GM12878 (cell line): ENCODE results near the gene PIGB. TPM values are rescaled to one million over a fixed set of nuclear protein-coding genes. Genes with fewer than 3 reads are reported as not detected.

Experiments used
- ATAC-seq: fragments of 200-7000 bp; cut with Tn5 transposase; 3 replicates; pipeline ENCODE4 v1.9.1; 2020; ENCODE audit warnings: mild to moderate bottlenecking, moderate library complexity
- BruUV-seq: library from RNA; stranded (reverse); fragments of 400-500 nt; replicated peaks from 2 replicates; lab custom pipeline; 2021; lab: Mats Ljungman, UMichigan
- CTCF ChIA-PET: fragments of 300-600 bp; sonication (Branson Sonifier 250); formaldehyde crosslinking; extraction: SDS; loops from one replicate; lab custom pipeline; 2021; ENCODE audit warnings: inconsistent platforms; lab: Yijun Ruan, JAX
- POLR2A ChIA-PET: fragments of 350-600 bp; formaldehyde crosslinking; extraction: SDS; loops from one replicate; lab custom pipeline; 2021; ENCODE audit warnings: inconsistent platforms; lab: Charles Lee
- RAD21 ChIA-PET: fragments of 300-600 bp; sonication (Branson Sonifier 250); formaldehyde crosslinking; loops from one replicate; lab custom pipeline; 2023; ENCODE audit warnings: antibody characterized with exemption; ENCODE audit not compliant: unreplicated experiment; lab: Charles Lee
- SMC1A ChIA-PET: fragments of 300-600 bp; sonication (Branson Sonifier 250); formaldehyde crosslinking; loops from one replicate; lab custom pipeline; 2023; ENCODE audit not compliant: unreplicated experiment, uncharacterized antibody; lab: Charles Lee
- DNase-seq: peaks from one replicate; pipeline ENCODE4 v3.0.0-alpha.2; 2011; ENCODE audit warnings: low read depth, low spot score
- FAIRE-seq: peaks from 3 replicates; lab custom pipeline; 2011; peaks lifted over from hg19 to GRCh38; lab: Jason Lieb, UNC
- H2AFZ ChIP-seq: 2 replicates; pipeline ENCODE4 v1.6.0; 2011; ENCODE audit warnings: low read depth, low read length, control low read depth; ENCODE audit not compliant: control insufficient read depth
- H3K27ac ChIP-seq: 2 replicates; pipeline ENCODE4 v1.5.1; 2011; ENCODE audit warnings: control low read depth; ENCODE audit not compliant: control insufficient read depth, insufficient read depth
- H3K27me3 ChIP-seq, 2 experiments: replicated peaks in 1 of 2; 2 replicates each; pipeline versions ENCODE4 v1.6.0 to v1.6.1; 2011; ENCODE audit warnings: low read length in 1 of 2; ENCODE audit not compliant: control insufficient read depth in 2 of 2, insufficient read depth in 2 of 2
- H3K36me3 ChIP-seq, 2 experiments: 2 replicates each; pipeline ENCODE4 v1.5.1; 2011; ENCODE audit warnings: low read length in 1 of 2; ENCODE audit not compliant: control insufficient read depth in 2 of 2, insufficient read depth in 2 of 2
- H3K4me1 ChIP-seq: 2 replicates; pipeline ENCODE4 v1.6.1; 2011; ENCODE audit warnings: mild to moderate bottlenecking, low read length, moderate library complexity, mixed read lengths; ENCODE audit not compliant: control insufficient read depth, insufficient read depth
- H3K4me2 ChIP-seq: 2 replicates; pipeline ENCODE4 v1.6.0; 2011; ENCODE audit warnings: control low read depth; ENCODE audit not compliant: control insufficient read depth, insufficient read depth
- H3K4me3 ChIP-seq: fragments of 200-600 bp; sonication (generic); 2 replicates; pipeline ENCODE4 v1.5.1; 2016
- H3K79me2 ChIP-seq: 2 replicates; pipeline ENCODE4 v1.6.0; 2011; ENCODE audit warnings: low read length; ENCODE audit not compliant: control insufficient read depth, insufficient read depth
- H3K9ac ChIP-seq: 2 replicates; pipeline ENCODE4 v1.8.0; 2011; ENCODE audit warnings: low read length, control low read depth, mixed read lengths; ENCODE audit not compliant: control insufficient read depth, insufficient read depth
- H3K9me3 ChIP-seq: replicated peaks from 3 replicates; pipeline ENCODE4 v1.5.1; 2011; ENCODE audit warnings: mild to moderate bottlenecking, low read length; ENCODE audit not compliant: control insufficient read depth, insufficient read depth
- H4K20me1 ChIP-seq: 2 replicates; pipeline ENCODE4 v1.6.0; 2011; ENCODE audit not compliant: control insufficient read depth, insufficient read depth
- BHLHE40 ChIP-seq, 2 experiments: fragments of 450-650 bp in 1 of 2; IDR thresholded peaks; 2 replicates each; pipeline ENCODE4 v1.6.1; 2011 to 2017; ENCODE audit warnings: low read depth in 2 of 2, borderline replicate concordance in 1 of 2, improper control_type of control experiment in 1 of 2, low read length in 1 of 2, mild to moderate bottlenecking in 1 of 2
- CBFB ChIP-seq: IDR thresholded peaks from 2 replicates; pipeline ENCODE4 v1.6.1; 2016; ENCODE audit warnings: antibody characterized with exemption, low read depth
- CHD1 ChIP-seq: IDR thresholded peaks from 2 replicates; pipeline ENCODE4 v1.6.1; 2012; ENCODE audit warnings: low read depth, low read length, improper control_type of control experiment
- CREB1 ChIP-seq: IDR thresholded peaks from 2 replicates; pipeline ENCODE4 v1.6.1; 2012; ENCODE audit warnings: low read depth, mild to moderate bottlenecking, inconsistent platforms
- CREM ChIP-seq: IDR thresholded peaks from 2 replicates; pipeline ENCODE4 v1.6.1; 2014; ENCODE audit warnings: antibody characterized with exemption, low read depth
- DPF2 ChIP-seq: fragments of 450-650 bp; IDR thresholded peaks from 2 replicates; pipeline ENCODE4 v1.6.1; 2017; ENCODE audit warnings: mild to moderate bottlenecking
- EGR1 ChIP-seq, 2 experiments: IDR thresholded peaks; 1 replicate in 1 of 2; 2 replicates in 1 of 2; pipeline ENCODE4 v1.6.1; 2011 to 2012; ENCODE audit warnings: low read depth in 2 of 2, low read length in 2 of 2, borderline replicate concordance in 1 of 2, mild to moderate bottlenecking in 1 of 2, moderate library complexity in 1 of 2
- FOXK2 ChIP-seq: fragments of 450-650 bp; IDR thresholded peaks from 2 replicates; pipeline ENCODE4 v1.6.1; 2017; ENCODE audit warnings: mild to moderate bottlenecking, moderate library complexity
- HDAC2 ChIP-seq: fragments of 200-600 bp; sonication (generic); IDR thresholded peaks from 2 replicates; pipeline ENCODE4 v1.6.1; 2017
- IKZF2 ChIP-seq, 2 experiments: fragments of 450-650 bp; IDR thresholded peaks; 2 replicates each; pipeline ENCODE4 v1.6.1; 2017; ENCODE audit warnings: mild to moderate bottlenecking in 2 of 2, moderate library complexity in 2 of 2
- JUND ChIP-seq: IDR thresholded peaks from 2 replicates; pipeline ENCODE4 v1.6.1; 2012; ENCODE audit warnings: low read depth, mild to moderate bottlenecking, low read length, improper control_type of control experiment, moderate library complexity
- MEF2A ChIP-seq: IDR thresholded peaks from 2 replicates; pipeline ENCODE4 v1.6.1; 2011; ENCODE audit warnings: low read depth, mild to moderate bottlenecking, low read length, moderate library complexity; ENCODE audit not compliant: insufficient read depth
- MTA3 ChIP-seq: IDR thresholded peaks from 2 replicates; pipeline ENCODE4 v1.6.1; 2012; ENCODE audit warnings: low read length, inconsistent platforms, borderline replicate concordance
- MYC ChIP-seq: IDR thresholded peaks from 2 replicates; pipeline ENCODE4 v1.6.1; 2011; ENCODE audit warnings: mild to moderate bottlenecking, low read length, moderate library complexity, inconsistent platforms; ENCODE audit not compliant: insufficient read depth, insufficient replicate concordance, insufficient read length, severe bottlenecking
- NFYA ChIP-seq: IDR thresholded peaks from 2 replicates; pipeline ENCODE4 v1.6.1; 2011; ENCODE audit warnings: low read depth, mild to moderate bottlenecking, low read length, improper control_type of control experiment, borderline replicate concordance
- PAX5 ChIP-seq: IDR thresholded peaks from 2 replicates; pipeline ENCODE4 v1.6.1; 2011; ENCODE audit warnings: low read depth, low read length, borderline replicate concordance
- POLR2AphosphoS5 ChIP-seq: IDR thresholded peaks from 2 replicates; pipeline ENCODE4 v1.6.1; 2011; ENCODE audit warnings: mild to moderate bottlenecking, low read length, inconsistent platforms
- RAD21 ChIP-seq: IDR thresholded peaks from 2 replicates; pipeline ENCODE4 v1.6.1; 2011; ENCODE audit warnings: mild to moderate bottlenecking, low read depth, low read length, moderate library complexity; ENCODE audit not compliant: insufficient read depth
- ZNF217 ChIP-seq: fragments of 450-650 bp; IDR thresholded peaks from 2 replicates; pipeline ENCODE4 v1.6.1; 2017; ENCODE audit warnings: antibody characterized with exemption, mild to moderate bottlenecking
- WGBS: methylation state at CpG from one replicate; pipeline ENCODE4 v1.1.6; 2016; ENCODE audit warnings: low lambda C conversion rate; ENCODE audit not compliant: insufficient replicate concordance, insufficient coverage; ENCODE audit errors: missing lambda C conversion rate; 5-methylcytosine and 5-hydroxymethylcytosine counted together
- in situ Hi-C: fragments of 300-500 bp; cut with MboI; formaldehyde crosslinking; loops from 9 replicates; pipeline ENCODE4 v1.14.3; 2018; ENCODE audit warnings: mixed read lengths
- intact Hi-C: fragments of 100-400 bp; cut with micrococcal nuclease; formaldehyde crosslinking; loops from one replicate; pipeline ENCODE4 v1.14.2; 2022; ENCODE audit not compliant: unreplicated experiment
- polyA plus RNA-seq, 11 experiments: library from polyadenylated mRNA; depleted of rRNA in 4 of 11; unstranded in 6 of 11; stranded (reverse) in 5 of 11; fragments of >200 nt; fragmentation: Nextera tagmentation in 4 of 11; fragmentation: Illumina TruSeq in 1 of 11; extraction: Ambion mirVana in 4 of 11; extraction: Trizol in 1 of 11; gene quantifications; 1 replicate in 1 of 11; 2 replicates in 10 of 11; pipeline versions ENCODE4 v1.2.1 to v1.2.3, GENCODE V29; 2011 to 2016; ENCODE audit warnings: inconsistent platforms in 2 of 11, missing spikeins in 2 of 11, low read depth in 1 of 11
- total RNA-seq, 4 experiments: library from RNA; depleted of rRNA in 3 of 4; stranded (reverse); fragments of >200 nt in 3 of 4; fragmentation: Illumina TruSeq in 1 of 4; extraction: Trizol in 1 of 4; gene quantifications; 2 replicates each; pipeline versions ENCODE4 v1.2.1 to v1.2.3, GENCODE V29; 2013 to 2021
- TF ChIP-seq, protein P1 (sequence below): IDR thresholded peaks from 2 replicates; pipeline ENCODE4 v1.6.1; 2011; ENCODE audit warnings: low read depth, low read length, improper control_type of control experiment, borderline replicate concordance
- TF ChIP-seq, protein P2 (sequence below): fragments of 450-650 bp; formaldehyde crosslinking; IDR thresholded peaks from 2 replicates; pipeline ENCODE4 v1.5.0; 2022; ENCODE audit warnings: mild to moderate bottlenecking, missing genetic modification characterization

PIGB gene
- total and polyA plus RNA-seq, 10 of the 15 experiments (the other 5 are each of a cell fraction or from before 2014, with no cell fraction given) = 17.9 to 46.0 (median 25.2) TPM

DNA sequence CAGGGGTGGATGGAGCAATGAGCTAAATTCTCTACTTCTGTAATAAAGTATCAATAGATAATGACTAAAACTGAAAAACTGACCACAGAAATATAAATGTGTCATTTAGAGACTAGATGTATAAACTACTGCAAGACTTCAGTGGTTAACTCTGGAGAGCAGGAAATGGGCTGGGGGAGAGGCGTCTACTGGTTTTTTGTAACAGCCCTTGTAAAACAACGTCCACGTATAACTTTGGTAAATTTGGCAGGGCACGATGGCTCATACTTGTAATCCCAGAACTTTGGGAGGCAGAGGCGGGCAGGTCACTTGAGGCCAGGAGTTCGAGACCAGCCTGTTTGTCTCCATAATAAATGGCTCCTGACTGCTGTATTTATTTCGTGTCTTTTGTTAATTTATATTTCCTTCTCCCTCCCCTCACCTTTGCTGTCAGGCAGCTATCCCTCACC lies 41.9 kb upstream of the PIGB start:
- DNase-seq (peak; percentile 84), FAIRE-seq (peak; percentile 80), ATAC-seq (peak; percentile 77)
- no peak overlapping the region; the same call in 1 of the 2 replicates for H2AFZ ChIP-seq
- ChIA-PET SMC1A (interaction anchor here (1.0 to 11.6 kb wide), 12 partner anchors 10 to 162 kb away, joined by 3 to 110 read pairs (median 6); partner anchors contain the start of genes PIGB and PIGBOS1), POLR2A (interaction anchor here (0.6 to 2.0 kb wide), 7 partner anchors 10 to 60 kb away, joined by 3 to 9 read pairs (median 4); no protein-coding TSS in a partner anchor), CTCF (interaction anchor here (0.6 to 2.3 kb wide), 6 partner anchors 10 to 59 kb away, joined by 3 to 11 read pairs (median 5); no protein-coding TSS in a partner anchor), RAD21 (interaction anchor here (0.7 to 3.4 kb wide), 13 partner anchors 10 to 162 kb away, joined by 3 to 20 read pairs (median 7); partner anchors contain the start of genes CCPG1, PIERCE2, PIGB and PIGBOS1)
- H3K79me2 ChIP-seq = peaks cover 10% of the 10 kb centered on the region
- H3K4me2 ChIP-seq = peak overlapping the region; percentile 73
- H3K27me3 ChIP-seq = no peaks in the 10 kb centered on the region
- H3K4me1 ChIP-seq = peaks cover 36% of the 10 kb centered on the region
- WGBS = 0% methylated on average over 7 of the region's 7 CpGs
- peak overlapping the region; percentile 79 for H3K27ac ChIP-seq
- H3K4me3 ChIP-seq = no peak overlapping the region
- H4K20me1 ChIP-seq = no peaks in the 10 kb centered on the region
- H3K9me3 ChIP-seq = no peaks in the 10 kb centered on the region; the same call in 2 of the 3 replicates
- no TSS peak for BruUV-seq
- intact Hi-C loops = no loop called here
- in situ Hi-C loops = no loop called here
- no peaks in the 10 kb centered on the region for H3K36me3 ChIP-seq
- peak overlapping the region; percentile 48; the same call in 1 of the 2 replicates for H3K9ac ChIP-seq
- TF ChIP-seq PAX5 = peak; percentile 82; the same call in 1 of the 2 replicates
- TF ChIP-seq EGR1 (IDR thresholded peaks at IDR 0.05; ENCODE audit: borderline replicate concordance in 1 of 2, low read depth in 2 of 2, low read length in 2 of 2) = no peak
- TF ChIP-seq FOXK2 = no peak
- TF ChIP-seq ZNF217 = peak; percentile 89
- TF ChIP-seq IKZF2 (IDR thresholded peaks at IDR 0.05) = peak; percentile 90
- TF ChIP-seq, protein P1, sequence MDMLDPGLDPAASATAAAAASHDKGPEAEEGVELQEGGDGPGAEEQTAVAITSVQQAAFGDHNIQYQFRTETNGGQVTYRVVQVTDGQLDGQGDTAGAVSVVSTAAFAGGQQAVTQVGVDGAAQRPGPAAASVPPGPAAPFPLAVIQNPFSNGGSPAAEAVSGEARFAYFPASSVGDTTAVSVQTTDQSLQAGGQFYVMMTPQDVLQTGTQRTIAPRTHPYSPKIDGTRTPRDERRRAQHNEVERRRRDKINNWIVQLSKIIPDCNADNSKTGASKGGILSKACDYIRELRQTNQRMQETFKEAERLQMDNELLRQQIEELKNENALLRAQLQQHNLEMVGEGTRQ = no peak
- peak; percentile 59; the same call in 1 of the 2 replicates for TF ChIP-seq CREB1
- no peak for TF ChIP-seq CHD1
- peak; percentile 48; the same call in 1 of the 2 replicates for TF ChIP-seq POLR2AphosphoS5
- TF ChIP-seq JUND = peak; percentile 87
- TF ChIP-seq, protein P2, sequence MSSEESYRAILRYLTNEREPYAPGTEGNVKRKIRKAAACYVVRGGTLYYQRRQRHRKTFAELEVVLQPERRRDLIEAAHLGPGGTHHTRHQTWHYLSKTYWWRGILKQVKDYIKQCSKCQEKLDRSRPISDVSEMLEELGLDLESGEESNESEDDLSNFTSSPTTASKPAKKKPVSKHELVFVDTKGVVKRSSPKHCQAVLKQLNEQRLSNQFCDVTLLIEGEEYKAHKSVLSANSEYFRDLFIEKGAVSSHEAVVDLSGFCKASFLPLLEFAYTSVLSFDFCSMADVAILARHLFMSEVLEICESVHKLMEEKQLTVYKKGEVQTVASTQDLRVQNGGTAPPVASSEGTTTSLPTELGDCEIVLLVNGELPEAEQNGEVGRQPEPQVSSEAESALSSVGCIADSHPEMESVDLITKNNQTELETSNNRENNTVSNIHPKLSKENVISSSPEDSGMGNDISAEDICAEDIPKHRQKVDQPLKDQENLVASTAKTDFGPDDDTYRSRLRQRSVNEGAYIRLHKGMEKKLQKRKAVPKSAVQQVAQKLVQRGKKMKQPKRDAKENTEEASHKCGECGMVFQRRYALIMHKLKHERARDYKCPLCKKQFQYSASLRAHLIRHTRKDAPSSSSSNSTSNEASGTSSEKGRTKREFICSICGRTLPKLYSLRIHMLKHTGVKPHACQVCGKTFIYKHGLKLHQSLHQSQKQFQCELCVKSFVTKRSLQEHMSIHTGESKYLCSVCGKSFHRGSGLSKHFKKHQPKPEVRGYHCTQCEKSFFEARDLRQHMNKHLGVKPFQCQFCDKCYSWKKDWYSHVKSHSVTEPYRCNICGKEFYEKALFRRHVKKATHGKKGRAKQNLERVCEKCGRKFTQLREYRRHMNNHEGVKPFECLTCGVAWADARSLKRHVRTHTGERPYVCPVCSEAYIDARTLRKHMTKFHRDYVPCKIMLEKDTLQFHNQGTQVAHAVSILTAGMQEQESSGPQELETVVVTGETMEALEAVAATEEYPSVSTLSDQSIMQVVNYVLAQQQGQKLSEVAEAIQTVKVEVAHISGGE = no peak
- no peak for TF ChIP-seq HDAC2
- no peak for TF ChIP-seq MYC
- TF ChIP-seq MTA3 = peak; percentile 90; the same call in 1 of the 2 replicates
- peak; percentile 94 for TF ChIP-seq DPF2
- TF ChIP-seq NFYA = no peak
- peak; percentile 18; the same call in 1 of the 2 replicates for TF ChIP-seq RAD21
- TF ChIP-seq BHLHE40 (IDR thresholded peaks at IDR 0.05; ENCODE audit: borderline replicate concordance in 1 of 2, low read depth in 2 of 2, low read length in 1 of 2) = peak; percentile 22 to 45; a peak in 1 of 4 replicates
- peak; percentile 91; the same call in 1 of the 2 replicates for TF ChIP-seq CBFB
- TF ChIP-seq MEF2A = peak; percentile 95
- TF ChIP-seq CREM = peak; percentile 80
